CMK (cell line): ENCODE results near the gene PER1.

Source experiments
- DNase-seq: peaks from one replicate; pipeline ENCODE4 v3.0.0-alpha.2; 2010; ENCODE audit warnings: low read depth

The PER1 gene, protein sequence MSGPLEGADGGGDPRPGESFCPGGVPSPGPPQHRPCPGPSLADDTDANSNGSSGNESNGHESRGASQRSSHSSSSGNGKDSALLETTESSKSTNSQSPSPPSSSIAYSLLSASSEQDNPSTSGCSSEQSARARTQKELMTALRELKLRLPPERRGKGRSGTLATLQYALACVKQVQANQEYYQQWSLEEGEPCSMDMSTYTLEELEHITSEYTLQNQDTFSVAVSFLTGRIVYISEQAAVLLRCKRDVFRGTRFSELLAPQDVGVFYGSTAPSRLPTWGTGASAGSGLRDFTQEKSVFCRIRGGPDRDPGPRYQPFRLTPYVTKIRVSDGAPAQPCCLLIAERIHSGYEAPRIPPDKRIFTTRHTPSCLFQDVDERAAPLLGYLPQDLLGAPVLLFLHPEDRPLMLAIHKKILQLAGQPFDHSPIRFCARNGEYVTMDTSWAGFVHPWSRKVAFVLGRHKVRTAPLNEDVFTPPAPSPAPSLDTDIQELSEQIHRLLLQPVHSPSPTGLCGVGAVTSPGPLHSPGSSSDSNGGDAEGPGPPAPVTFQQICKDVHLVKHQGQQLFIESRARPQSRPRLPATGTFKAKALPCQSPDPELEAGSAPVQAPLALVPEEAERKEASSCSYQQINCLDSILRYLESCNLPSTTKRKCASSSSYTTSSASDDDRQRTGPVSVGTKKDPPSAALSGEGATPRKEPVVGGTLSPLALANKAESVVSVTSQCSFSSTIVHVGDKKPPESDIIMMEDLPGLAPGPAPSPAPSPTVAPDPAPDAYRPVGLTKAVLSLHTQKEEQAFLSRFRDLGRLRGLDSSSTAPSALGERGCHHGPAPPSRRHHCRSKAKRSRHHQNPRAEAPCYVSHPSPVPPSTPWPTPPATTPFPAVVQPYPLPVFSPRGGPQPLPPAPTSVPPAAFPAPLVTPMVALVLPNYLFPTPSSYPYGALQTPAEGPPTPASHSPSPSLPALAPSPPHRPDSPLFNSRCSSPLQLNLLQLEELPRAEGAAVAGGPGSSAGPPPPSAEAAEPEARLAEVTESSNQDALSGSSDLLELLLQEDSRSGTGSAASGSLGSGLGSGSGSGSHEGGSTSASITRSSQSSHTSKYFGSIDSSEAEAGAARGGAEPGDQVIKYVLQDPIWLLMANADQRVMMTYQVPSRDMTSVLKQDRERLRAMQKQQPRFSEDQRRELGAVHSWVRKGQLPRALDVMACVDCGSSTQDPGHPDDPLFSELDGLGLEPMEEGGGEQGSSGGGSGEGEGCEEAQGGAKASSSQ (N-terminal part only)

DNA sequence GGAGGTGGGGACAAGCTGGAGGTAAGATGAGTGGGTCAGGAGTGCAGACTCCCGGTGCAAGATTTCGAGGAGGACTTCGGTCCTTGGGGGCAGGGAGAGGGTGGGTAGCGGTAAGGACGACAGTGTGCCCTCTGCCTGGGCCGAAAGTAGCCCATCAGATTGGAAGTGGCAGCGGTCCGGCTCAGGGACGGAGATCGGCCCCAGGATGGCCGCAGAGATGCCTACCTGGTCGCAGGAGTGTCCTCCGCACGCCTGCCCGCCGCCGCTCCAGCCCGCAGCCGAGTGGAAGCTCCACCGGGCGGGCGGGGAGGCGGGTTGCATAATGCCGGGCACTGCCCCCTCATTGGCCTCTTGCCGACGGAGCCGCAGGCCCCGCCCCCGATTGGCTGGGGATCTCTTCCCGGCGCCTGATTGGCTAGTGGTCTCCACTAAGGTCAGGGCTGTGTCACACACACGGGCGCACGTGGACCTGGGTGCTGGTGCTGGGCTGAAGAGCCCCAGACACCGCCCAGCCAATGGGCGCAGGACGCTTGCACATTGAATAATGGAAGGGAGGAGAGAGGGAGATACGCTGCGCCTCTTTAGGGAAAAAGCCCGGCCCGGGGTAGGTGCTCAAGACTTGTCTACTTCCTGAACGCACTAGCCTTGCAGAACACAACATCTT lies at the start of gene PER1:
PER1 (minus strand) TSS at position 293 of the 664 bp plus-strand sequence. CDS start 1,698 bp downstream, outside the sequence.
- DNase-seq, result peak; percentile 77

DNA sequence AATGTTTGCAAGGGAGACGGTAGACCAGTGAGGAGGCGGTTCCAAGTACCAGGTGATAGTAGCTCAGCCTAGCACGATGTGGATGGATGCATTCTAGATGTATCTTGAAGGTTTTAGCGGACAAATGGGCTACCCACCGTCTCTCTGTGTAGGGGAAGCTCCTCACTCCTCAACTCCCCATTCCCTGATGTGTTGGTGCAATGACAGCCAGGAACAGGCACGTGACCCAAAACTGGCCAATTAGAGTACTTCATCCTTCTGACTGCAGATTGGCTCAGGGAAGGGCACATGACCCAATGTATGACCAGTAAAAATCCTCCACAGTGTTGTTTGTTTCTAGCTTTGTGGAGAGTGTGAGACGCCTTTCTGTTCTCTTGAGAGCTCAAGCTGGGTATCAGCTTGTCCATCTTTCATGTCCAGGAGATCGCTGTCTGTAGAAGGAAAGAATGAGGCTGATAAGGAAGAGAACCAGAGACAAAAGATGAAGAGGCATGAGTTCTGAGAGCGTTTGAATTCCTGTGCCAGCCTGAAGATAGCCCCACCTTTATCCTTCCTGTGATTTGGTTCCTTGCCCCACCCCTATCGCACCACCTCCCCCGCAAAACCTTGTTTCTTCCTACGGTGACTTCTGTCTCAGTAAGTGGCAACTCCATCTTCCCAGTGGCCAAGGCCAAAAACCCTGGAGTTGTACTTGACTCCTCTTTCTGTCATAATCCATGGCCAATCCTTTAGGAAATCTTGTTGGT lies 40.0 kb upstream of the PER1 start:
- DNase-seq, result peak; percentile 79

DNA sequence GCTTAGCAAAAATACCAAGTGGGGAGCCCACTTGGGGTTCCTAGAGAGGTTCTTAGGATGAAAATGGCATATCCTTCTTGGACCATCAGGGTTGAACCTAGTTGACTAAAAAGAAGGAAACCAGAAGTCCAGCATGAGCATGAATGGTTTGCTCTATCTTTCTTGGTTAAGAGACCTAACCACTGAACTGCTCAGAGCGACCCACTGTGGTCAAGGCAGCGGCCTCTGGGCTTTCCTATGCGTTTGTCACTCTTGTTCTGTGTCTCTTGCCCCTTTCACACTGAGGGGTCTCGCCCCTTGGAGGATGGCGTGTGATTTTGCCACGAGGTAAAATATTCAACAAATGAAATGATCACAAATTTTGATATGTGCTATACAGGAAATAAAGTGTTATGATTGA lies 38.3 kb upstream of the PER1 start:
- DNase-seq, result peak; percentile 27

DNA sequence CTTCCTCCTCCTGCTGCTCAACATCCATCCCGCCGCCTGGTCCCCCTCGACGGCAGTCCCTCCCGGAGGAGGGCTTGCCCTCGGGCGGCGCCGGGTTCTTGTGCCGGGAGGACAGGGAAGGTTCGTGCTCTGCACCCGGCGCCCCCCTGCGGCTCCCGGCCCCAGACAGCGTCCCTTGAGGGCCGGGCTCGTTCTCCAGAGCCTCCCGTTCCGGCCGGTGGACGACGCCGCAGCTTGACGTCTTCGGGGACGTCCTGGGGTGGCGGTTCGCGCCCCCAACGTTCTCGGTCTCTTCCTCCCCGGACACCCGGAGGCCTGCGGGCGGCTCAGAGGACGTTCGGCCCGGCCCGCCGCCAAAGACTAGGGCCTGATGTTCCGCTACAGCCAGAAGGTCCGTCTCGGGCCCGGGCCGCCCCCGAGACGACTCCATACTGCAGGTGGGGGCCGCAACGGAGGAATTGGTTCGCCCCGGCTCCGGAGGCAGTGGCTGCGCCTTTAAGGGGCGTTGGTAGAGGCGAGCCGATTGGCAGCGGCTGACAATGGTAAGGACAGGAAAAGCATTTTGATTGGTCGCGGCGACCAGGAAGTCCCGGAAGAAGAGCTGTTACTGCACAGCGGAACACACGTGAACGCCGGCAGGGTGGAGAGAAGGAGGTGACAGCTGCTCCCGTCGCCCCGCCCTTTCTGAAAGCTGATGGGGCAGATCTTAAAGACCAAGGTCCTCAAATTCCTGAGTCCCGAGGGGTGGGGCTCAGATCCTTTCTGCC lies 37.7 kb upstream of the PER1 start, which contains the start of gene BORCS6:
BORCS6 (minus strand) TSS at position 470 of the 767 bp plus-strand sequence; CDS start at position 430, 40 bp downstream.
- DNase-seq, result peak; percentile 74

DNA sequence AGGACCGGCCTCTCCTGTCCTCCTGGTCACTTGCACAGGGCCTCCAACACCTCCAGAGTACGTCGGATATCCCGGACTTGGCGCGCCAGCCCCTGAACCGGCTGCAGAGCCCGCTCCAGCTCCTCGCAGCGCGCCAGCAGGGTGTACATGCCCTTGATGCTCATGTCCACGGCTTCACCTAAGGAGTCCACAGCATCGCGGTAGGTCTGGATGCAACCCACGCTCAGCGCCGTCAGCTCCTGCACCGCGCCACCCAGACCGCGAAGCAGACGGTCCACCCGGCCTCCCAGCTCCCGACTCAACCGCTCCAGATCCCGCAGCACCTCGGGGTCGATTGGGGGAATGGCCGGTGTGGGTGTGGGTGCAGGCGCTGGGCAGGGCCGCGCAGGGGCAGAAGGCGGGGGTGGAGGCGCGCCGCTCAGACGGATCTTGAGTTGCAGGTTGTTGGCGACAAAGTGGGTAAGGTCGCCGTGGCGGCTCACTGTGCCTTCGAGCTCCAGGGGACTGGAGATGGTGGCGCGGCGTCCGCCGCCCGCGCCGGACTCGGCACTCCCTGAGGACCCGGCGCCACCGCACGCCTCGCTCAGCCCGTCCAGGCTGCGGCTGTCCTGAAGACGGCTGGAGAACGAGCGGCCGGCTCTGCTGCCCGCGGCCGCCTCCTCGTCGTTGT lies 37.0 kb upstream of the PER1 start:
- DNase-seq, result no peak

DNA sequence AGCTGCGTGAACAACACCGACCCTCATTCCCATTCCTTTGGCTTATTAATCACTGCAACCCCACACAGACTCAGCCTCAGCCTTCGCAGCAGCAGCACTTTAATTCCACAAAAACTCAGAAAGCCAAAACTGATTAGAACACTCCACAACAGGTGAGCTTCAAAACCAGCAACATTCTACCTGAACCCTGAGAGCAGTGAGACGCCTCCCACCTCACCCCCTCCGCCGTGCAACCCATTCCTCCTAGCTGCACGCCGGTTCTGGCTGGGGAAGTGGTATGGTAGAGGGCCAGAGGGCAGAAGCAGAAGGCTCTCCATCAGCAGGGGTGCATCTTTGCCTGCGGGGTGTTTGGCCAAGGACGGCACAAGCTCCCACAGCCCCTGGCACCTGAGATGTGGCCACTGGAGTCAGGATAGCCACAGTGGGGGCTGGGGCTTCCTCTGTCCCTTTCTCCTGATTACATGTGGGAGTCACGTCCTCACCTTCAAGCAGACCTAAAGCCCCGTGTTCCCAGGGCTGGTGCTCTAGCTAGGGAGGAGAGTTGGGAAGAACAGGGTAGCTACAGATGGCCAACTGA lies 36.1 kb upstream of the PER1 start:
- DNase-seq, result no peak

DNA sequence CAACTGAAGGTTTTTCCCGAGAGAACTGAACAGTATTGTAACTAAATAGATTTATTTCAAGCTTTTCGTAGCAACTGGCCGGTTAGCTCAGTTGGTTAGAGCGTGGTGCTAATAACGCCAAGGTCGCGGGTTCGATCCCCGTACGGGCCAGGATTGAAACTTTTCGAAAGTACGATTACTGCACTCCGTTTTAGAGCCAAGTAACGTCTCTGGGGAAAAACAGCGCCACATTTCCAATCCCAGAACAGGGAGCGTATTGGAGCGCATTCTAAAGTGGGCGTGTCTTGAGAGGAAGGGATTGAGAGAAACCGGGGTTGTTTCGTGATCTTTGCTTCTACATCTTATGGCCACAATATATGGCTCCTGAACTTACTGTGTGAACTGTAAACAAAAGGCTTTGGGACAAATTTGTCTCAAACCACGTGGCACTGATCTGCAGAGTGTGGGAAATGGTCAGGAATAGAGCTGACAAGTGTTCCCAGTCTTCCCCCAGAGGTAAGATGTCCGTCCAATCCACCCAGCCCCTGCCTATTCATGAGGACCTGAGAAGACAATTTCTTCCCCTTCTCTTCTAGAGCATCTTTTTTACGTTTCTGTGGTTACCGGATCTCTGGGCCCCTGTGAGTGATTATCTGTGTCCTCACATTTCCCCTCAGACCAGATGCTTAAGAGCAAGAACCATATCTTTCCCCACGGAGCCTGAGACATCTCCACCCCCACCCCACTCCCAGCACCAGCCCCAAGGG lies 35.5 kb upstream of the PER1 start:
- DNase-seq, result peak; percentile 80

DNA sequence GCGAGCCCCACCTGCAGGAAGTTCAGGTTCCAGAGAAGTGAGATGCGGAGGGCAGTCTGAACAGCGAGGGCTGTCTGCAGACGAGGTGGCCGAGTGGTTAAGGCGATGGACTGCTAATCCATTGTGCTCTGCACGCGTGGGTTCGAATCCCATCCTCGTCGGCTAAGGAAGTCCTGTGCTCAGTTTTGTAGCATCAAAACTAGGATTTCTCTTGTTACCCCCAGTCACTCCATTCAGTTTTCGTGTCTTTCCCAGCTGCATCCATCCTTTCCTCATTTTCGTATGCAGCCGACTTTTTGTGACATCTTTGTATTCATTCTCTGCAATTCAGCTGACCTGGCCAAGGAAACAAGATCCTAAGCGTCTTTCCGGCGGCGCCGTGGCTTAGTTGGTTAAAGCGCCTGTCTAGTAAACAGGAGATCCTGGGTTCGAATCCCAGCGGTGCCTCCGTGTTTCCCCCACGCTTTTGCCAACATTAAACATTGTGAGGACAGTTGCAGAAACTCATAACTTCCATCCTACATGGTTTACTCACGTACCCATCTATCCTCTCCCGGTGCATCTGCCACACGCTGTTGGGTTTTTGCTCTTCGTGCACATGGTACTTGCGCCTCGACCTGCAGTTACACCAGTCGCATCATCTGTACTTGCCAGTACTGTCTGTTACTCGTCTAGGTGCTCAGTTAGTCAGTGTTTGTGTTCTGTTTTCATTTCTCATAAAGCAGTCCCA lies 34.7 kb upstream of the PER1 start:
- DNase-seq, result peak; percentile 79

DNA sequence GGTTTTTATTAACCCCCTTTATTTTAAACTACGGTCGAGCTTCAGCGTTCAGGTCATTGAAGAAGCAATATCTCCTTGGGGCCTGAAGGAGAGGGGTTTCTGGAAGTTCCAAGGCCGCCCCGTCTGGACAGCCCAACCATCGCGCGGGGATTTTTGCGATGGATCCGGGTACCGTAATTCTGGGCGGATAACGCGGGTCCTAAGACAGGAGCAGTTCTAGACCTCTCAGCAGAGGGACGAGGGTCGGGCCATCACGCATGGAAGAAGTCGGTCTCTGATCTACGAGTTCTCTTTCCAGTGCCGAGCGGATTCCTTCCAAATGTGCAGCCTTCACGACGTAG lies 34.2 kb upstream of the PER1 start:
- no peak for DNase-seq

DNA sequence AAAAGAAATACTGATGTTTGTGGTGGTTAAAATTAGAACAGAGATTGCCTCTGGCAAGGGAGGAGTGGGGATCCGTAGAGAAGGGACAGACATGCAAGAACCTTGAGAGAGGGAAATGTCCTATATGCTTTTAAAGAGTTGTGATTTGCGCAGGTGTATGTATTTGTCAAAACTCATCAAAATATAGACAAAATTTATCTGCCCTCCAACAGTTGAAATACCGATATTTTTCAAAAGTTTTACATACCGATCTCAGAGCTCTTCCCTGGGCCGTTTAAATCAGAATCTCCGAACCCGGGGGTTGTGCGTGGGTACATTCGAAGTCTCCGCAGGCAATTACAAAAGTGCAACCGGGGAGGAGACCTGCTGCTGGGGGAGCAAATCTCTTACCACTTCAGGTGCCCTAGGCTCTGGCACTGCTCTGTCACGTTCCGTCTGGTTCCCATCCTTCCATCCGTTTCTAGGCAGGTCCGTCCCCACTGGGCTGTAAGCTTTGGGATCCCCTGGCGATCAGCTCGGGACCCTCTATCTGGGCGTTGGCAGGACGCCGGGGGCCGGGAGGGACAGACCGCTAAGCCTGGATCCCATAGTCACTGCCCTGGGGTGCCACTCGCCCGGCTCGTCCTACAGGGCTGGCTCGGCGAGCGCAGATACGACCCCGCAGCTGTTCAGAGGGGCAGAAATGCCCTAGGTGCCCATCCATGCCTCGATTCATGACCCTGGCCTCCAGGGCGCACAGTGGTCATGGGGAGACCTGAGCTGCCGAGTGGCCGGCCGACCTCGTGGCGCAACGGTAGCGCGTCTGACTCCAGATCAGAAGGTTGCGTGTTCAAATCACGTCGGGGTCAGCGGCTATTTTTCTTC lies 33.6 kb upstream of the PER1 start:
- peak; percentile 45 for DNase-seq

DNA sequence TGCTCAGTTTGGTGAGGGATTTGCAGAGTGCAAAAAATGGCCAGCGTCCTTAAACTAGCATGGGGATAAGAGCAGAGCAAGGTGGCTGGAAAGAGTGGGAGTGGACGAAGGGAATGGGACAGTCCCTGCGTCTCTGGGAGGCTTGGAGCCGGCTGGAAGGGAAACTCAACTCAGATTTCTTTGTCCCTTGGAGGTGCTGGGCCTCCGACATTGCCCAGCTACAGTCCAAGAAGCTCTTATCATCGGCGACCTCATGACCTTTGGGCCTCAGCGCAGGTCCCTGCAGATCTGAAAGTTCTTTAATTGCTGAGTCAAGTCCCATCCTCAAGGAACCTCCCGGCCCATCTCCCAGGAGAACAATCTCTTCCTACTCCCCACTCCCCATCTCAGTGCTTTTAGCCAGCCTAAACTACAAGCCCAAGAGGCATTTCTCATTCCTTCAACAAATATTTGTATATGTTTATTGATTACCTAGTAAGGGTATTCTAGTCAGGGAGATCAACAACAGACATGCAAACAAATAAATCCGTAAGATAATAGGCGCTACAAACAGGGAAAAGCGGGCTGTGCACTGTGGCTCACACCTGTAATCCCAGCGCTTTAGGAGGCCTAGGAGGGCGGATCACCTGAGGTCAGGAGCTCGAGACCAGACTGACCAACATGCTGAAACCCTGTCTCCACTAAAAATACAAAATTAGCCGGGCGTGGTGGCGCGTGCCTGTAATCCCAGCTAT lies 25.0 kb upstream of the PER1 start:
- no peak for DNase-seq

DNA sequence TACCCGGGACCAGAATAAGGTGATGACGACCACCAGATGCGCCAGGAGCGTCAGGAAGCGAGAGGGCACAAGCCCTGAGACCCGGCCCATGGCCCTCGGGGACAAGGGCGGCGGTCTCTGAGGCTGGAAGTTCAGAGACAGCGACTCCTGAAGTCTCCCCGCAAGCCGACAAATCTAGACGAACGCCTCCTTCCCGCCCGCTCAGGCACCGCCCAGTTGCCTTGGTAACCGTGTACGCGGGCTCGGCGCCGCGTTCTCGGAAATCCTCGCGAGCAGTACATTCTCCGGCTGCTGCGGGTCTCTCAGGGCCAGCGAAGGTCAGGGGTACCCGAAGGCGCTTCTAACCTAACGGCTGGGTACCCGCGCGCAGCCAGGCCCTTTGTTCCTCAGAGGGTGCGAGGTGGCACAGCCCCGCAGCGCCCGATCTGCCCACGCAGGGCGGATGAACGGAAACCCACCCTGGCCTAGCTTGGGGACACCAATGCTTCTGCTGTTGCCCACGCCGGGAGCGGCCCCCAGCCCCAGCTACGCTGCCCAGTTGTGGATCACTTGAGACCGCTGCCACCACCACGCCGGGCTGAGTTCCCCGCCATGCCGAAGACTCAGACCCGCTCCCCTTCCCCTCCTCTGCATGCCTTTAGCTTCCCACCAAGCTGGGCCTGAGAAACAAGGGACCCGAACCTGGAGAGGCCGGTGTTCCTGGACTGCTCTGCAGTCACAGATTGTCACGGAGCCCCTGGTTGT lies 24.2 kb upstream of the PER1 start, which contains the start of gene TMEM107:
TMEM107 (minus strand) TSS at position 184 of the 744 bp plus-strand sequence; CDS start at position 90, 94 bp downstream.
- no peak for DNase-seq

DNA sequence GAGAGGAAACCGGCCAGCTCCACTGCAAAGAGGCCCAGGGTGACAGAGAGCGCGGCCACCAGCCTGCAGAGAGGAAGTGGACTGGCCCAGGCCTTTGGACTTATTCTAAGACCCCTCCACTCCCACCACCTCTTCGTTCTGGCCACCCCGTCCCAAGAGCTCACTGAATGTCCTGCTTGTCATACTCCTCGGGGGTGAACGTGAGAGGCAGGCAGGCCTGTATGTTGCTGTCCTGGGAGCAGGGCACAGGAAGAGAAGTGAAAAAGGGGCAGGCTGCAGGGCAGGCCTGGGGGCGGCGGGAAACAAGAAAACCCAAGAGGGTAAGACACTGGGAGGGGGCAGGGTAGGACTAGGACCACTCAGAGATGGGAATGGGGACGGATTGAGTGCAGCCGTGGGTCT lies 23.6 kb upstream of the PER1 start:
- no peak for DNase-seq

DNA sequence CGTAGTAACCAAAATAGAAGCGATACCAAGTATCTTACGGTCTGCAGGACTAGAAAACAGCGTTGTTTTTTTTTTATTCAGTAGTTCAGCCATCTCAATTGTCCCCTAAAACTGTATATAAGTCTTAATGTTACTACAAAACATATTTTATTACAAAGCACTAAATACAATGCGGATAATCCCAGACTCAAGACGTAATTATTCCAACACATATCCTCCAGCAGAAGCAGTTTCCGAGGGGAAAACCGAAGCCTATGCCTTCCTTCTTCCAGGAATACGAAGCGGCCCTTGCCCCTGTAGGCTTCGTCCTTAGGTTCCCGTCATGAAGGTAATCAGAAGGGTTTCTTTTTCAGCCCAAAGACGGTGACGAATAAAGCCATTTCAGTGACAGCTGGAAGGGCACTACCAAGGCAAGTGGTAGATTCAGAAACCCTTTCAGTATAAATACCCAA lies 21.7 kb upstream of the PER1 start:
- no peak for DNase-seq
